Stimulated activated CD4-positive, alpha-beta T cell treated with anti-CD3 and anti-CD28 coated beads, Interleukin-1b, Interleukin-23, amount 100 ng/mL, for 48 hours (primary cell): Measurements from ENCODE around the gene SORCS2.

ENCODE experiments used
- DNase-seq: peaks from one replicate; pipeline ENCODE4 v3.0.0-alpha.2; 2020

The SORCS2 gene

GRCh38 chr4:7248857-7249256 is 56.5 kb downstream of the SORCS2 start:
- DNase-seq, result no peak

- no peak for DNase-seq
These were observed 59.0 kb downstream of the SORCS2 start for GRCh38 chr4:7251321-7251720.

GRCh38 chr4:7252051-7252450 is 59.7 kb downstream of the SORCS2 start:
- no peak for DNase-seq

- no peak for DNase-seq
These were observed 60.4 kb downstream of the SORCS2 start for GRCh38 chr4:7252510-7253340.

GRCh38 chr4:7253341-7253700 is 61.0 kb downstream of the SORCS2 start:
- DNase-seq, result no peak

GRCh38 chr4:7253837-7254236 is 61.5 kb downstream of the SORCS2 start:
- DNase-seq, result no peak

- no peak for DNase-seq
These were observed 62.6 kb downstream of the SORCS2 start for GRCh38 chr4:7254736-7255487.

- DNase-seq, result no peak
These were observed 63.1 kb downstream of the SORCS2 start for GRCh38 chr4:7255488-7255881.

GRCh38 chr4:7255996-7256395 is 63.7 kb downstream of the SORCS2 start:
- no peak for DNase-seq

- no peak for DNase-seq
These were observed 64.9 kb downstream of the SORCS2 start for GRCh38 chr4:7256984-7257810.

- no peak for DNase-seq
These were observed 66.7 kb downstream of the SORCS2 start for GRCh38 chr4:7259039-7259438.

GRCh38 chr4:7260569-7260968 is 68.2 kb downstream of the SORCS2 start:
- no peak for DNase-seq

- DNase-seq, result no peak
These were observed 68.7 kb downstream of the SORCS2 start for GRCh38 chr4:7261087-7261486.

GRCh38 chr4:7261536-7261935 is 69.2 kb downstream of the SORCS2 start:
- DNase-seq, result no peak

- DNase-seq, result no peak
These were observed 69.8 kb downstream of the SORCS2 start for GRCh38 chr4:7262134-7262533.

GRCh38 chr4:7263166-7263565 is 70.8 kb downstream of the SORCS2 start:
- no peak for DNase-seq

- no peak for DNase-seq
These were observed 72.4 kb downstream of the SORCS2 start for GRCh38 chr4:7264694-7265093.

- no peak for DNase-seq
These were observed 74.4 kb downstream of the SORCS2 start for GRCh38 chr4:7266525-7267292.

GRCh38 chr4:7267829-7268228 is 75.5 kb downstream of the SORCS2 start:
- DNase-seq, result no peak

- DNase-seq, result no peak
These were observed 76.6 kb downstream of the SORCS2 start for GRCh38 chr4:7268941-7269340.

- no peak for DNase-seq
These were observed 77.8 kb downstream of the SORCS2 start for GRCh38 chr4:7270121-7270520.

- DNase-seq, result no peak
These were observed 80.1 kb downstream of the SORCS2 start for GRCh38 chr4:7272404-7272803.
